GM10847 (cell line): ENCODE data around the gene AHNAK2.

Experiments
- POLR2A ChIP-seq: IDR thresholded peaks from 2 replicates; pipeline ENCODE4 v1.6.1; 2011; ENCODE audit not compliant: insufficient read length; ENCODE audit errors: extremely low read depth

The AHNAK2 gene

GRCh38 chr14:104957146-104958113, 20.7 kb downstream of the AHNAK2 start:
- no peak for TF ChIP-seq POLR2A

- no peak for TF ChIP-seq POLR2A
Measured at GRCh38 chr14:104956290-104956890, 21.8 kb downstream of the AHNAK2 start.

GRCh38 chr14:104955396-104955770, 22.8 kb downstream of the AHNAK2 start:
- TF ChIP-seq POLR2A, result no peak

- no peak for TF ChIP-seq POLR2A
Measured at GRCh38 chr14:104954746-104955395, 23.3 kb downstream of the AHNAK2 start.

- TF ChIP-seq POLR2A, result no peak
Measured at GRCh38 chr14:104953896-104954656, 24.1 kb downstream of the AHNAK2 start.

GRCh38 chr14:104953097-104953496, 25.1 kb downstream of the AHNAK2 start:
- TF ChIP-seq POLR2A, result no peak

GRCh38 chr14:104950021-104950420, 28.2 kb downstream of the AHNAK2 start:
- TF ChIP-seq POLR2A, result no peak

- no peak for TF ChIP-seq POLR2A
Measured at GRCh38 chr14:104948736-104949031, 29.5 kb downstream of the AHNAK2 start.

GRCh38 chr14:104942586-104942985, 35.6 kb downstream of the AHNAK2 start:
- TF ChIP-seq POLR2A, result no peak

GRCh38 chr14:104941508-104942365, 36.4 kb downstream of the AHNAK2 start:
- TF ChIP-seq POLR2A, result no peak

- TF ChIP-seq POLR2A, result no peak
Measured at GRCh38 chr14:104940526-104941150, 37.5 kb downstream of the AHNAK2 start.

- TF ChIP-seq POLR2A, result no peak
Measured at GRCh38 chr14:104939666-104940410, 38.3 kb downstream of the AHNAK2 start.

GRCh38 chr14:104938960-104939359, 39.2 kb downstream of the AHNAK2 start:
- no peak for TF ChIP-seq POLR2A
